Tibial artery (tissue), 4 donors: ENCODE measurements around the gene KBTBD2.
"Not testable (repeated sequence)": the region's sequence is repeated elsewhere in the genome, so short reads cannot be mapped to it uniquely, and the experiment has no call there.

ENCODE experiments used
- DNase-seq, 2 donors: peaks; one replicate each; pipeline ENCODE4 v3.0.0-alpha.2; 2019
- H3K27ac ChIP-seq, 2 donors: fragments of 200-600 bp; sonication (generic) in 1 of 2; 1 replicate in 1 of 2; 2 replicates in 1 of 2; pipeline ENCODE4 v1.5.1; 2018 to 2019; ENCODE audit warnings: mild to moderate bottlenecking in 1 of 2
- H3K27me3 ChIP-seq, 2 donors: fragments of 200-600 bp; sonication (generic) in 1 of 2; one replicate each; pipeline versions ENCODE4 v1.5.1 to v1.6.0; 2016 to 2019
- H3K36me3 ChIP-seq, 3 donors: fragments of 200-600 bp; sonication (generic) in 2 of 3; one replicate each; pipeline ENCODE4 v1.5.1; 2016 to 2019; ENCODE audit warnings: mild to moderate bottlenecking in 2 of 3
- H3K4me1 ChIP-seq, 4 donors: fragments of 200-600 bp; sonication (generic) in 2 of 4; 1 replicate in 3 of 4; 2 replicates in 1 of 4; pipeline ENCODE4 v1.5.1; 2016 to 2019
- H3K4me3 ChIP-seq, 2 donors: fragments of 200-600 bp; sonication (generic) in 1 of 2; 1 replicate in 1 of 2; 2 replicates in 1 of 2; pipeline ENCODE4 v1.5.1; 2018 to 2019; ENCODE audit warnings: mild to moderate bottlenecking in 2 of 2
- H3K9me3 ChIP-seq, 3 donors: fragments of 200-600 bp; sonication (generic) in 1 of 3; one replicate each; pipeline ENCODE4 v1.5.1; 2016 to 2019
- intact Hi-C: fragments of 100-400 bp; cut with DNase I; formaldehyde crosslinking; loops from one replicate; pipeline ENCODE4 v1.15.0; 2023; ENCODE audit warnings: low total_unique reads
- TF ChIP-seq, protein P1 (sequence below), 2 experiments: fragments of 200-600 bp in 1 of 2; fragments of 450-650 bp in 1 of 2; IDR thresholded peaks; one replicate each; pipeline ENCODE4 v1.5.1; 2017 to 2019; ENCODE audit warnings: antibody characterized with exemption in 2 of 2, mild to moderate bottlenecking in 1 of 2, moderate library complexity in 1 of 2

KBTBD2 gene

DNA sequence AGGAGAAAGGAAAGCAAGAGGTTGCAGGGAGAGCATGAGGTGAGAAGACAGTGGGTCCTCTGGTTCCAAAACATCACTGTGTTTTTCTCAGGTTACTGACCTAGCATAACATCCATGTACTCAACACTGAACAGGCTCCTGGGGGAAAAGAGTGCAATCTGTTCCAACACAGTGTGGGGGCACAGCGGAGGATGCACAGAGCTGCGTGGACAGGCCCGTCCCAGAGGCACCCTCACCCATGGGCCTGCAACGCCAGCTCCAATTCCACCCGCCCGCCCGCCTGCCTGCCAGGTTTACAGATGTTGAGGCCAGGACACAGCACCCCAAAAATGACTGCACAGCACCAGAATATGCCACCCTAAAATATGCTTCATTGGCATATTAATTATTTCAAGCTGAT is 38.8 kb upstream of the KBTBD2 start:
- intact Hi-C loops: no loop called here
- TF ChIP-seq, protein P1, sequence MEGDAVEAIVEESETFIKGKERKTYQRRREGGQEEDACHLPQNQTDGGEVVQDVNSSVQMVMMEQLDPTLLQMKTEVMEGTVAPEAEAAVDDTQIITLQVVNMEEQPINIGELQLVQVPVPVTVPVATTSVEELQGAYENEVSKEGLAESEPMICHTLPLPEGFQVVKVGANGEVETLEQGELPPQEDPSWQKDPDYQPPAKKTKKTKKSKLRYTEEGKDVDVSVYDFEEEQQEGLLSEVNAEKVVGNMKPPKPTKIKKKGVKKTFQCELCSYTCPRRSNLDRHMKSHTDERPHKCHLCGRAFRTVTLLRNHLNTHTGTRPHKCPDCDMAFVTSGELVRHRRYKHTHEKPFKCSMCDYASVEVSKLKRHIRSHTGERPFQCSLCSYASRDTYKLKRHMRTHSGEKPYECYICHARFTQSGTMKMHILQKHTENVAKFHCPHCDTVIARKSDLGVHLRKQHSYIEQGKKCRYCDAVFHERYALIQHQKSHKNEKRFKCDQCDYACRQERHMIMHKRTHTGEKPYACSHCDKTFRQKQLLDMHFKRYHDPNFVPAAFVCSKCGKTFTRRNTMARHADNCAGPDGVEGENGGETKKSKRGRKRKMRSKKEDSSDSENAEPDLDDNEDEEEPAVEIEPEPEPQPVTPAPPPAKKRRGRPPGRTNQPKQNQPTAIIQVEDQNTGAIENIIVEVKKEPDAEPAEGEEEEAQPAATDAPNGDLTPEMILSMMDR (IDR thresholded peaks at IDR 0.05): no peak
- Histone ChIP-seq H3K4me1 (peaks cover 0 to 5% (median 3%) of the 10 kb centered on the region in 4 donors), H3K27me3 (no peaks in the 10 kb centered on the region), H3K9me3 (no peaks in the 10 kb centered on the region), H3K4me3 (no peak overlapping the region), H3K36me3 (peaks cover 19 to 66% (median 50%) of the 10 kb centered on the region in 3 donors), H3K27ac (no peak overlapping the region)
- DNase-seq: no peak

DNA sequence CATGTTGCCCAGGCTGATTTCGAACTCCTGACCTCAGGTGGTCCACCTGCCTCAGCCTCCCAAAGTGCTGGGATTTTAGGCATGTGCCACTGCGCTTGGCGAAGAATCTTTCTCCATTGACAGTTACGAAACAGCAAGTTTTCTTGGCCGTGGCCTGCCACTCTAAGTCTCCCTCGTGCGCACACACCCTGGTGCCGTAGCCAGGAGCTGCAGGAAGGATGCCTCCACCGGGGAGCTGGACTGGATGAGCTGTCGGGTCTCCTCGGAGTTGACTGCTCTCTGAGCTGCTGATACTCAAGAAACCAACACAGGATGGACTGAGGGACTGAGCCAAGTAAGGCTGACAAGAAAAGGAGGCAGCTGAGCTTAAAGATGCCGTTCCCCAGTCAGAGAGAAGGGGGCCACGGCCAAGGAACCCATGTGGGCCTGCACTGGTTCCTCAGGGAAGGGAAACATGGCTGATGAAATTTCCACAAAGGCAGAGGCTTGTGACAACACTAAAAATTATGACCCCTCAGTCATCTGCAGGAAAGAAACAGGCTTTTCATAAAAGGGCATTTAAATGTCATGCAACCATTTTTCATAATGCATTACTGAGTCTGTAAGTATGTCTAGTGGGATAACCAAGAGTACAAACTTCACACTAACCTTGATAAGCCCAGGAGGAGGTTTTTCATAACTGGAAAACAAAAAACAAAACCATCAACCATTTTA is 38.0 kb upstream of the KBTBD2 start:
- H3K4me3 ChIP-seq: no peak overlapping the region
- TF ChIP-seq, protein P1 (IDR thresholded peaks at IDR 0.05): no peak
- no peaks in the 10 kb centered on the region for H3K27me3 ChIP-seq
- no peaks in the 10 kb centered on the region for H3K4me1 ChIP-seq
- H3K36me3 ChIP-seq: peaks cover 19 to 66% (median 53%) of the 10 kb centered on the region in 3 donors
- no peak overlapping the region for H3K27ac ChIP-seq
- intact Hi-C loops: no loop called here
- no peaks in the 10 kb centered on the region for H3K9me3 ChIP-seq
- DNase-seq: no peak

DNA sequence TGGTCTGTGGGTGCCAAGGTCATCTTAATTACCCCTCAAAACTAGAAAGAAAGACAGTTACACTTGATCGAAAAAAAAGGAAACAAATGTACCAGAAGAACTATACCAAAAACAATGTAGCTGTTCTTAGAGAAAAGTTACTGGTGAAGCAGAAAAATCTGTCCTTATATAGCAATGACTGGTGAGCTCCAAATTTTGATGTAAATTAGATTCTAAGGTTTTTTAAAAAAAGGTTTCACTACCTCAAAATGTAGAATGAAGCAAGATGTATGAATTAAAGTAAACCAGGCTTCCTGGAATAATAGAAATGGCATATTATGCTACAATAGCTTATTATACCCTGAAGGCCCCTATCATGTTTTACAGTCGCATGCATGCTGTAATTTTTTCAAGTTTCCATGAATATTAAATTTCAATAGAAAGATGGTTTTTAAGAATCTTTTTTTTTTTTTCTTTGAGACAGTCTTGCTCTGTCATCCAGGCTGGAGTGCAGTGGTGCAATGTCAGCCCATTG is 37.3 kb upstream of the KBTBD2 start:
- Histone ChIP-seq H3K27ac (no peak overlapping the region), H3K36me3 (peaks cover 23 to 70% (median 58%) of the 10 kb centered on the region in 3 donors), H3K4me3 (no peak overlapping the region), H3K4me1 (no peaks in the 10 kb centered on the region), H3K27me3 (no peaks in the 10 kb centered on the region), H3K9me3 (no peaks in the 10 kb centered on the region)
- intact Hi-C loops: no loop called here
- TF ChIP-seq, protein P1 (IDR thresholded peaks at IDR 0.05): no peak
- no peak for DNase-seq

DNA sequence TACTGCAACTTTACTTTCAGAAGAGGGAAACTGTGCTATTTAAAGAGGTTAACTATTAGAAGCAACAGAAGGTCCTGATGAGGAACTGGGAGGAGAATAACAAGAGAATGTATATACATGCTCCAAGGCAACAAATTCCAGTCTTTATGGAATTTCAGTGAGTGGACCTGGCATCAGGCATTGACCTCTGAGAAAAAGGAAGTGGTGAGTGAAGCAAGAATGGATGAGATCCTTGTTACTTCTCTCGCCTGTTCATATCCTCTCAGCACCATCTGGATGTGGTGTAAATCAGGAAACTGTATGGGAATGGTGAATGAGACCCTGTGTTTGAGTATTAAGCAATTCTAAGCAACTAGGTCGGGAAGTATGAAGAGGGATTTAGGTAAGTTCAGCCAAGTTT is 30.3 kb upstream of the KBTBD2 start:
- Histone ChIP-seq H3K9me3 (no peaks in the 10 kb centered on the region), H3K4me3 (no peak overlapping the region), H3K27me3 (no peaks in the 10 kb centered on the region), H3K4me1 (no peaks in the 10 kb centered on the region), H3K27ac (no peak overlapping the region), H3K36me3 (peaks cover 44 to 69% (median 52%) of the 10 kb centered on the region in 3 donors)
- intact Hi-C loops: no loop called here
- DNase-seq: no peak
- TF ChIP-seq, protein P1 (IDR thresholded peaks at IDR 0.05): no peak

DNA sequence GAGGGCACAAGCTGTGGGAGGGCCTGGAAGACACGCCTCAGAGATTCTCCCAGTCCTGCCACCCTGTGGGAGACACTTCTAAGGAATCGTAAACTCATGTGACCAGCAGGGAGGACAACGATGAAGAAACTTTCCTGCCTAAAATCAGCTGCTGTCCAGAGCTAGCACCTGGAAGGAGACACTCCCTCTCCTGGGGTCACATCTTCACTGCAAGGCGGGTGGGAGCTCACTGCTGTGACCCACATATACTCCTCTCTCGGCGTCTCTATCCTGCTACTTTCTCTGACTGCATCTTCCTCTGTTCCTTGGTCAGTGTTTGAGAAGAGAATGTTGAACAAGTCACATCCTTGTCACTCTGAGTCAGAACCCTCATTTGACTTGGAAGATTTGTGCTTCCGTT is 25.4 kb upstream of the KBTBD2 start:
- H3K27me3 ChIP-seq, H3K4me1 ChIP-seq, H3K4me3 ChIP-seq, DNase-seq, H3K9me3 ChIP-seq, H3K27ac ChIP-seq, intact Hi-C loops: not testable (repeated sequence)
- H3K36me3 ChIP-seq: peaks cover 50 to 72% (median 56%) of the 10 kb centered on the region in 3 donors

DNA sequence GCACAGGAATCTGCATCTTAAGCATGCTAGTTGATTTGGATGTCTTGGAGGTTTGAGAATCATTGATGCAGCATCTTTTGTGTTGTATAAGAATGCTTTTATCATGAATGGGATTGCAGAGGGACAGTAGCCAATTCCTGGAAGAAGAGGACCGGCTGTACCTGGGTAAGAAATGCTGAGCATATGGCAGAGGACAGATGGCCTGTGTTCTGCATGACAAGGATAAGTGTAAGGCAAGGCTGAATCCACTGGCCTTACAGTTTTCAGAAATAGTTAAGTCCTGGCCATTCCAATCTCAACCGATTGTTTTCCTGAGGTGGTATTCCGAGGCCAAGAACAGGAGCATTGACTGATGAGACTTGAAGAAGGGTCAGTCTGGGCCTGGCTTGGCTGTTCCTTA is 24.4 kb upstream of the KBTBD2 start:
- Histone ChIP-seq H3K9me3 (no peaks in the 10 kb centered on the region), H3K27me3 (no peaks in the 10 kb centered on the region), H3K4me1 (no peaks in the 10 kb centered on the region), H3K36me3 (peaks cover 48 to 62% (median 50%) of the 10 kb centered on the region in 3 donors), H3K4me3 (no peak overlapping the region), H3K27ac (no peak overlapping the region)
- no peak for DNase-seq
- intact Hi-C loops: no loop called here
- TF ChIP-seq, protein P1 (IDR thresholded peaks at IDR 0.05): no peak
